ENCODE results near the gene GLRA2. TPM values are rescaled to one million over a fixed set of nuclear protein-coding genes. Genes with fewer than 3 reads are reported as not detected.

GLRA2 gene
- total RNA-seq, 1 donor from 2014 or later: 2.9 TPM

GRCh38 chrX:14700982-14701381 lies 171.6 kb downstream of the GLRA2 start:
- DNase-seq (ENCODE audit: low spot score): no peak

GRCh38 chrX:14702145-14702544 lies 172.8 kb downstream of the GLRA2 start:
- DNase-seq (ENCODE audit: low spot score): no peak

- DNase-seq (ENCODE audit: low spot score): no peak
Measured at GRCh38 chrX:14712096-14712495, 182.8 kb downstream of the GLRA2 start.

GRCh38 chrX:14717949-14718348 lies 188.6 kb downstream of the GLRA2 start:
- DNase-seq (ENCODE audit: low spot score): no peak

GRCh38 chrX:14718403-14718802 lies 189.1 kb downstream of the GLRA2 start:
- no peak for DNase-seq (ENCODE audit: low spot score)

- DNase-seq (ENCODE audit: low spot score): no peak
Measured at GRCh38 chrX:14729058-14729457, 199.7 kb downstream of the GLRA2 start.

- peak; percentile 35 for DNase-seq (ENCODE audit: low spot score)
Measured at GRCh38 chrX:14738643-14739042, 209.3 kb downstream of the GLRA2 start.

- no peak for DNase-seq (ENCODE audit: low spot score)
Measured at GRCh38 chrX:14753441-14753840, 224.1 kb downstream of the GLRA2 start.

- DNase-seq (ENCODE audit: low spot score): no peak
Measured at GRCh38 chrX:14758029-14758491, 228.7 kb downstream of the GLRA2 start.

GRCh38 chrX:14775416-14775815 lies 246.1 kb downstream of the GLRA2 start:
- no peak for DNase-seq (ENCODE audit: low spot score)

GRCh38 chrX:14776901-14777300 lies 247.6 kb downstream of the GLRA2 start:
- no peak for DNase-seq (ENCODE audit: low spot score)

- no peak for DNase-seq (ENCODE audit: low spot score)
Measured at GRCh38 chrX:14777525-14777924, 248.2 kb downstream of the GLRA2 start.

GRCh38 chrX:14779580-14779979 lies 250.2 kb downstream of the GLRA2 start:
- no peak for DNase-seq (ENCODE audit: low spot score)

All from umbilical cord (tissue), 2 donors.